Measurements from ENCODE around the gene GNAL.
"Not testable (repeated sequence)": the region's sequence is repeated elsewhere in the genome, so short reads cannot be mapped to it uniquely, and the experiment has no call there.

Gene GNAL

GRCh38 chr18:11669271-11669947 is 19.7 kb upstream of the GNAL start:
- no peak for DNase-seq (ENCODE audit: low read depth)

- no peak for DNase-seq (ENCODE audit: low read depth)
Measured at GRCh38 chr18:11669948-11670275, 19.2 kb upstream of the GNAL start.

- DNase-seq (ENCODE audit: low read depth) = no peak
Measured at GRCh38 chr18:11671156-11671555, 17.9 kb upstream of the GNAL start.

GRCh38 chr18:11672198-11672597 is 16.9 kb upstream of the GNAL start:
- no peak for DNase-seq (ENCODE audit: low read depth)

GRCh38 chr18:11672846-11673454 is 16.1 kb upstream of the GNAL start:
- no peak for DNase-seq (ENCODE audit: low read depth)

- no peak for DNase-seq (ENCODE audit: low read depth)
Measured at GRCh38 chr18:11673560-11673959, 15.5 kb upstream of the GNAL start.

GRCh38 chr18:11674119-11674518 is 14.9 kb upstream of the GNAL start:
- DNase-seq (ENCODE audit: low read depth) = no peak

GRCh38 chr18:11676386-11676785 is 12.7 kb upstream of the GNAL start:
- DNase-seq (ENCODE audit: low read depth) = no peak

GRCh38 chr18:11676867-11677266 is 12.2 kb upstream of the GNAL start:
- no peak for DNase-seq (ENCODE audit: low read depth)

GRCh38 chr18:11678211-11678610 is 10.9 kb upstream of the GNAL start:
- DNase-seq (ENCODE audit: low read depth) = no peak

GRCh38 chr18:11689669-11690565 is 853 bp downstream of the GNAL start:
- DNase-seq (ENCODE audit: low read depth) = no peak

- not testable (repeated sequence) for DNase-seq (ENCODE audit: low read depth)
Measured at GRCh38 chr18:11690660-11691059, 1.6 kb downstream of the GNAL start.

GRCh38 chr18:11695736-11696135 is 6.7 kb downstream of the GNAL start:
- DNase-seq (ENCODE audit: low read depth) = no peak

GRCh38 chr18:11696451-11696850 is 7.4 kb downstream of the GNAL start:
- no peak for DNase-seq (ENCODE audit: low read depth)

GRCh38 chr18:11700876-11701275 is 11.8 kb downstream of the GNAL start:
- no peak for DNase-seq (ENCODE audit: low read depth)

- DNase-seq (ENCODE audit: low read depth) = no peak
Measured at GRCh38 chr18:11710578-11710977, 21.5 kb downstream of the GNAL start.

GRCh38 chr18:11713756-11714155 is 24.7 kb downstream of the GNAL start:
- no peak for DNase-seq (ENCODE audit: low read depth)

GRCh38 chr18:11714244-11714918 is 25.3 kb downstream of the GNAL start:
- DNase-seq (ENCODE audit: low read depth) = no peak

GRCh38 chr18:11716767-11717315 is 27.8 kb downstream of the GNAL start:
- not testable (repeated sequence) for DNase-seq (ENCODE audit: low read depth)

- DNase-seq (ENCODE audit: low read depth) = no peak
Measured at GRCh38 chr18:11719050-11719449, 30.0 kb downstream of the GNAL start.

GRCh38 chr18:11719621-11720020 is 30.6 kb downstream of the GNAL start:
- DNase-seq (ENCODE audit: low read depth) = no peak

- DNase-seq (ENCODE audit: low read depth) = no peak
Measured at GRCh38 chr18:11721720-11722119, 32.7 kb downstream of the GNAL start.

Measured in HS-27A (cell line).